ENCODE measurements around the gene VTI1A.
"Not testable (repeated sequence)": the region's sequence is repeated elsewhere in the genome, so short reads cannot be mapped to it uniquely, and the experiment has no call there.

Gene VTI1A

DNA sequence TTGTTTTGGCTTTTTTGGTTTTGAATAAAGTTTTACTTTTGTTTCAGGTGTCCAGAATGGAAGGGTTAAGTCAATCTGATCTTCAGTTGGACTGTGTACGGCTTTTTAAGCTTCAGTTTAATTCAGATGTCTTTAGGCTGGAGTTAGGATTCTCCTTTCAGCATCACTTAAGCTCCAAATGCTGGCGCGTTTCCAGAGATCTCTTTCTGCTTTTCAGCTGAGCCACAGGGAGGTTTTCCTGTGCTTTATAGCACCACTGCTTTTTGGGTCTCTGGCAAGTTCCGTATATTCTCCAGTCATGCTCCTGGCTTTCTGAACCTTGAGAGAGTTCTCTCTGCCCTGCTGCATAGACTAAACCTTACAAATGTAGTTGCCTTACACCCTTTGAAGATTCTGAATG lies 60.0 kb downstream of the VTI1A start:
- no peak for DNase-seq

DNA sequence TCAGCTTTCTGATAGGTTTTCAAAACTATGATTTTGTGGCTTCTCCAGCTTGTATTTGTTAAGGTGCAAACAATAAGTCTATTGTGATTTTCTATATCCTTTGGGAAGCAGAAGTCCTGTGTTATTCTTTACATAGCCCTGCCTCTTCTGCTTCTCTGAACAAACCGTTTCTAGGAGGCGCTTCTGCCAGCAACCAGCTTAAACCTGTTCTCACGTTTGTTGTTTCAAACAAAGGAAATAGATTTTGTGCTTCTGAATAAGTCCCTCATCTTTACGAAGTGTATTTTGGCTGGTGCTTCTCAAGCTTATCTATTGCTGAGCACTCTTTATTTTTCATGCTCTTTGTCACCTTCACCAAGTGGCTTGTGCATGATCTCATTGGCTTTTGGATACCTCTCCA lies 61.0 kb downstream of the VTI1A start:
- DNase-seq, result no peak

DNA sequence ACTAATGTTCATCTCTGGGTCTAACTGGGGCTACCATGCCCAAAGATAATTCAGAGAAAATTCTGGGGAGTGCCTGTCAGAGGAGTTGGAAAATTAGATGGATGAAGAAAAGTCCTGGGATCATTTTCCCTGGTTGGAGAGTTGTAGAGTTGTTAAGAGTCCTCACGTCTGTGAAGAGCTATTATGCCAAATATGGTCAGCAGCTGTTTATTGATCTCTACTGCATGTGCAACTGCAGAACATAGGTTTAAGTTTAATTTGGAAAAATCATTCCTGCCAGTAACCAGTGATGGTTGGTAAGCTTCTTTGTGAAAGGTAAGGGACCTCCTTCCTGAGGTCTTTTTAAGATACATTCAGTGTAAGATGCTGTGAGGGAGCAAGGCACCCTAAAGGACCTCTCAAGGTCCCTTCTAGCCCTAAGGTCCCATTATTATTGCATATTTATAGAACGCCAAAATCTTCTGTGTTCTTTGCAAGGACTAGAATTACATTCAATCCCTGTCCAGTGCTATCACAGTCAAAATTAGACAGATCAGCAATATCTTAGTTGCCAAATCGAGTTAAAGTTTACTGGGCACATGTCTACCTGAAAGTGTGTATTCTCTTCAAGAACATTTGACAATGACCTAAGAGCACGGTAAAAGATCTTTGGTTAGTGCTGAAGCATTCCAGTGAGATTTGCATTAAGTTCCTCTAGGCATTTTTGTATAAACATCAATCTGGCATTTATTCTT lies 62.7 kb downstream of the VTI1A start:
- no peak for DNase-seq

DNA sequence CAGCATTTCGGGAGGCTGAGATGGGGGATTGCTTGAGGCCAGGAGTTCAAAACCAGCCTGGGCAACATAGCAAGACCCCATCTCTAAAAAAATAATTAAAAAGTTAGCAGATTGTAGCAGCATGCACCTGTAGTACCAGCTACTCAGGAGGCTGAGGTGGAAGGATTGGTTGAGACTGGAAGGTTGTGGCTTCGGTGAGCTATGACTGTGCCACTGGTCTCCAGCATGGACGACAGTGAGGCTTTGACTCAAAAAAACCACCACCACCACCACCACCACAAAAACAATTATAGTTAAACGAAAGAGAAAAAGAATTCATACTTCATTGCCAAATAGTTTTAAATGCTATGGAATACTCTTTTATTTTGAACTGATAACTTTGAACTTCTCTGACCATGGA lies 63.4 kb downstream of the VTI1A start:
- no peak for DNase-seq

DNA sequence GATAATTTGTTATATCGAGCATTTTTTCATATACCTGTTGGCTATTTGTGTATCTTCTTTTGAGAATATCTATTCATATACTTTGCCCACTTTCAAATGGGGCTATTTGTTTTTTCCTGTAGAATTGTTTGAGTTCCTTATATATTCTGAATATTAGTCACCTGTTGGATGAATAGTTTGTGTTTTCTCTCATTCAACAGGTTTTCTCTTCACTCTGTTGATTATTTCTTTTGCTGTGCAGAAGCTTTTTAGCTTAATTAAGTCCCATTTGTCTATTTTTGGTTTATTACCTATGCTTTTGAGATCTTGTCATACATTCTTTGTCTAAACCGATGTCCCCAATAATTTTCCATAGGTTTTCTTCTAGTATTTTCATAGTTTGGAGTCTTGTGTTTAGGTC lies 65.3 kb downstream of the VTI1A start:
- no peak for DNase-seq

DNA sequence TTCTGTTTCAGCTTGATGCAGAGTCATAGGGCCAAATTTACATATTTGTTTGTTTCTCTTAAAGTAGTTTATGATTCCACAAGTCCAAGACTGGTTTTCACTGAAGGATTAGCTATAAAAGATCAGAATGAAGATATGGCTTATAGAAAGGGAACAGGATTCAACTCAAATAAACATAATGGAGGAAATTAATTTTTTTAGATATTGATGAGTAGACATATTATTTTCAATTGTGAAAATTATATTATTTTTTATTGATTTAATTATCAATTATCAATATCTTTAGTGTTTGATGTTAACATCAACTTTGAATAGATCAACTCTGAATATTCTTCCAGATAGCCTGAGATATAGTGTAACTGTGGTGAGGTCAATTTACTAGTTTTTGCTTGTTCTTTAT lies 68.1 kb downstream of the VTI1A start:
- DNase-seq, result no peak

DNA sequence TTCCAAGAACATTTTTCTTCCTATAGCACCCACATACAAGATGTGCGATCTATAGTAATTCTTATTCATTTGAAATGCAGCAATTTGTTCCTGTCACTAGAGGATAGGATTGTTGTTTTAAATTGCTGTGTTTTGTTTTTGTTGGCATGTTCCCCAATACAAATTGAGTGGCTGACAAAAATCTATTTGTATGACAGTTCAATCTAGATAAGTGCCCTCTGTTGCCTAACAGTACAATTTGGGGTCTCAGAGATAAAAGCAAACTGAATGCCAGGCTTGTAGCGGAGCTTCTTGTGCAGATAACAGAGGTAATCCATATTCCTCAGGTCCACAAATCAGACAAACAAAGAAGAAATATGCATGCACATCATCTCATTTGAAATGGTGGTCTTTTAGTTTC lies 68.8 kb downstream of the VTI1A start:
- DNase-seq, result no peak

DNA sequence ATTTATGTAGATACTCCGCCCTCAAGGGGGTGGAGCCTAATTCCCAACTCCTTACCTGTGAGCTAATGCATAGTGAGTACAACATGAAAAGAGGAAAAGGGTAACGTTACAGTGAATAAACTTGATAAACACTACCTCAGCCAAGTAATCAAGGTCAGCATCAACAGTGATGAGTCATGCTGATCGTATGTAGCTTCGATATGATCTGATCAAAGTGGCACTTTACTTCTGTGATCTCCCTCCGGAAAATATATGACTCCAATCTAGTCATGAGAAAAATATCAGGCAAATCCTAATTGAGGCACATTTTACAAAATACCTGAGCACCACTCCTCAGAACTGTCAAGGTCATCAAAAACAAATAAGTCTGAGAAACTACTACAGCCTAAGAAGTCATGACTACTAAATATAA lies 70.4 kb downstream of the VTI1A start:
- DNase-seq, result no peak

DNA sequence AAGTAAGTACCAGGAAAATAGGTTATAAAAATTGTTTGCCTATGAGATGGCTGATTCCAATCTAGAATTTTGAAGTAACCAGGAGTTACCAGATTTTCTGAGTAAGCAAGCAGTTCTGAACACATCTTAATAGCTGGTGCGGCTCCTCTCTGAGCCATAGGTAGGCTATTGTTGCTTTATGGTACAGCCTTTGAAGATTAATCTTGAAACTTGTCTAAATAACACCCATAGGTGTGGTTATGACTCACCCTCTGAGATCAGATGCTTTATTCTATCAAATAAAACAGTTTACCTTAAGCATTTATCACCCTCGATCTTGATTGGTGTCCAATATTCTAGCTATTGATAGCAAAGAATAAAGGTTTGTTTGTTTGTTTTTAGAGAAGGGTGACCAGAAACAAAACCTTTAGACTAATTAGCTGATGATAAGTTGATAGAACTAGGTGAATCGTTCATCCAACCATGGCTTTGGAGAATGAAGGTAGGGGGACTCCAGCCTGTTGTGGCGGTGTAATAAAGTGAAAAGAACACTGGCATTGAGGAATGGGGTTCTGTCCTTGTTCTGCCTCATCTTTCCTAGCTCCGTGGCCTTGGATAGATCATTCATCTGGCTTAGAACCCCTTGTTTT lies 72.2 kb downstream of the VTI1A start:
- DNase-seq, result no peak

DNA sequence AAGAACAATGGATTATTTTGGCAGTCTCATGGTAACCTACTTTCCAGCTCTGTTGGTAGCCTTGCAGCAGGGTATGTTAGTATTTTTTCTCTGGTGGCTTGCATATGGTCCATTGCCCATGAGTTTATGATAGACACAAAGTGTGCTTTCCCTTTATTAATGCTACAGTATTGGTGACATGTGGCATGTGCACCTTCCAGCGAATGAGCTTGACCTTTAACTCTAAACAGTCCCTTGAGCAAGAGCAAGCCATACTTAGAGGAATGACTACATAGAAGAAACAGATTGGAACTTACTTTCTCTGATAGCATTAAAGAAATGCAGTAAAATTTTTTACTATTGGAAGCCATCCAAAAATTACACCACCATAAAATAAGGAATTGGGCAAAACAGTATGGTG lies 73.9 kb downstream of the VTI1A start:
- no peak for DNase-seq

DNA sequence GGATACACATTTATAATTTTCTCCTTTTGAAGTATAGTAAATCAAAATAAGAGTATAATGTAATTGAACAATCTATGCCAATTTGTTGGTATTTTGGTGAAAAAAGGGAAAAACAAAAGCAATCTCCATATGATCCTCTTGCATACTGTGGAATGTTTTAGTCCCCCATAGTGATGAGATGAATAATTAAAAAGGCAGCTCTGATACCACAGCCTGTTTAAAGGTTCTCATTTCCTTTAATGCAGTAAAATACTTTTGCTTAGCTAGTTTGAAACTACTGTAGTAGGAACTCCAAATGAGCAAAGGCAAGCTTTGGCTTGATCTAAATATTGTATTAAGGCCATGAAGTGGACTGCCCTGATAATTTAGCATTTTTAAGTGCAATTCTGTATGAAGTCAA lies 77.6 kb downstream of the VTI1A start:
- DNase-seq, result no peak

DNA sequence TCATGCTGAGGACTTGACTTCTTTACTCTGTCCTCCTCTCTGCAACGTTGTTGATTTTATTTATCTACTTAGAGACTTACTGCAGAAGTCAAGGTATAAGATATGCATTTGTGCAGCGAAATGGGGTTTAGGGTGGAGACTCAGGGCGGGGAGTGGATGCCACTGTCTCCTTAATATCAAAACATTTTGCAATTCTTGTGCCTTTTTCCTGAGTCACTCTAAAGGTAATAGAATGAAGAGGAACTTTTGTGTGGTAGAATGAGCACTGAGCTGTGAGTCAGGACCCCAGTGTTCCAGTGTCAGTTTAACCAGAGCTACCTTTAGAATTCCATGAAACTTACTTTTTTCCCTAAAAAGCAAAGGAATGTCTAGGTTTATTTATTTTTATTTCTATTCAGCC lies 78.2 kb downstream of the VTI1A start:
- DNase-seq, result no peak

DNA sequence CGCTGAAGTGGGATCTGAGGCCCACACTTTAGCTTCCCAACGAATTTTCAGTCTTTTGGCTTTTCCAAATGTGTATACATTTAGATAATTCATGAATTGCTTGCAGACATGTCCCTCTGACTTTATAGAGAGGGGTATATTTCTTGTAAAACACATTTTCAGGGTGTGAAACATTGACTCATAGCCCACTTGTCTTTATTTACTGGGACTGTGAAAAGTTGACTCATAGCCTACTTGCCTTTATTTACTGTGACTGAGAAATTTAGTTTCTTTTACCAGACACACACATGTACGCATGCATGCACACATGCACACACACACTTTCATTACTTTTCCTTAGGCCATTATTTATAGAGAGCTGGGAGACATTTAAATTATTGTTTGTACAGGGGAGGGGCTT lies 79.1 kb downstream of the VTI1A start:
- DNase-seq, result no peak

DNA sequence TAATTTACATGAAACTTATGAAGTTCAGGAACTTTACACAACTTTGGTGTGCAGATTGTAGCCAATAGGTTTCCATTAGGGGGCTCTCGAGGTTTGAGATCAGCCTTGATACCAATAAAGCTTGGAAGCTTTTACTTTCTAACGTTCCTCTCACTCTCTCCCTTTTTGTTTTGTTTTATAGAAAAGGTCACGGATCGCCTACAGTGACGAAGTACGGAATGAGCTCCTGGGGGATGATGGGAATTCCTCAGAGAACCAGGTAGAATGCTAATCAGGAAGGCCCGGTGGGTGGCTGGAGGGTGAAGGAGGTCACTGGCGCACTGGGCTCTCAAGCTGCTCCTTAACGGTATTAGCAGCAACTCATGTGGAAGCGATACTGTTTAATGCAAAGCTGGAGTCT lies 79.9 kb downstream of the VTI1A start:
- DNase-seq, result no peak

DNA sequence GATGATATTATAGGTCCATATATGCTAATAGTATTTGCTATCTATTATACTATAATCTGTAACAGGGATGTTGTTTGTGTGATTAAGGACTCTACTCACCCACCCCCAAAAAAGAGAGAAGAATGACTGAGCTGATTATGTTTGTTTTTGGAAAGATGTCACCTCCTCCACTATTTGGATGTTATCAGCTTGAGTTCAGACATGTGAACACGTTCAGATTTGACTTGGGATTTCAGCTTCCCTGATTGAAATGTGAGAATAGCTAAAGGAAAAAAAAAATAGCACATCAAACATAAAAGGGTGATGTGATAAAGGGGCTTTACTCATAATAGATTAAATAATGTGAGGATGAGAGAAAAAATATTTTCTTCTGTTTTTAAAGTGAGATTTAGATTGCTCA lies 81.2 kb downstream of the VTI1A start:
- no peak for DNase-seq

DNA sequence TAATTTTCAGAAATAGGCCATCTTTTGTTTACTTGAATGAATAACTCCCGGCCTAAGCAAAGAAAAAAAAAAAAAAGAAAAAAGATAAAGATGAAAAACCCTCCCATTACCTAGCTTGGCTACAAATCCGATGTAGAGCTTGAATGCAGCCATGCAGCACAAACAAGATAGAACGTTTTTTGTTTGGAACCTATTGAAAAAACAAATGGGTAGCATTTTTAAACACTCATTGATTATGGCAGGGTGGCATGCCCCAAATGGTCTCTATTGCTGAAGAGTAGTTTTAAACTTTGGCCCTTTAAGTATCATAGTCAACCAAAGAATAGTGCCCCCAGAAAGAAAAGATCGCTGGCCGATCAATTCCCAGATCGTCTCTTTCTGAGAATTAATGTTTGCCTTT lies 84.4 kb downstream of the VTI1A start:
- no peak for DNase-seq

DNA sequence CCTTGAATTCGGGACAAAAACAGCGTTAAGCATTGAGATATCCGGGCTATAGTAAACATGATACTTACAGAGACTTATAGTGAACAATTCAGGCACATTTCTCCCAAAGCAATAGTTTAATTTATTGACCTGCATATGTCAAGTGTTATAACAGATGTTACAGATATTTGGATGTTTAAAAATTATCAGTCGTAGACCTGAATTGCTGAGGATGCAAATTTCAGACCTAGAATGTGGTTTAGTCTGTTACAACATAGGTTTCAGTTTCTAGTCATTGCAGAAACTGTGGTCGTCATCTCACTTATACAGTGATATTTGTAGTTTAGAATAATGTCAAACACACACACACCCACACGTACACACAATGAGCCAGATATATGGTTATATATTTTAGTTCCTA lies 85.2 kb downstream of the VTI1A start:
- no peak for DNase-seq

DNA sequence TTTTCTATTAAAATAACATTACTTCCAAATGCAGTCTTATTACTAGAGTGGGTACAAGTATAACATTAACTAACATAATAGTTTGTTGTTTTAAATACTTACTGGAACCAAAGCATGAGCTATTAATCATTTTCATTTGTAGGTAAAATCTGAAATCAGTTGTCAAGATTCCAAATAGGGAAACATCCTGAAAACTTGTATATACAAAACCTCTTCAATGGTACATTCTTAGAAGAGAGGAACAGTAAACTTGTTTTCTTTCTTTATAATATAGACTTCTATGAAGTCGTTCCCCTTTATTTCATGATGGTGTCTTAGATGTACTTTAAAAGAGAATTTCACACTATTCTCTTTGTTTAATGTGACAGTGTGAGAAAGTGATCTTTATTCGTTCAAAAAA lies 85.9 kb downstream of the VTI1A start:
- DNase-seq, result no peak

DNA sequence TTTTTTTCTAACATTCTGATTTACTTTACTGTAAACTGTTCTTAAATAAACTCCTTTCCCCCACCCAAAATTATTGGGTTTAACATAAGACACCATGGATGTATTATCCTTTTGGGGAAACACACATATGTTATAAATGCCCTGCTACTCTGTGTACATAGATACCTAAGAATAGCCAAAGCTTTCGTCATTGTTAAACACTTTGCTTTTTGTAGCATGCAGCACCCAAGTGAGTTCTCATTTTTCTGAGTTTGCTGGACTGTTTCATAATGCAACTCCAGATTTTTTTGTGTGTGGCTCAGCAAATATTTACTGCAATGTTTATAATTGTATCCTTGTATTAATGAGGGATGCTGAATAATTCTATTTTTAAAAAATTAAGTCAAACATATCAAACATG lies 86.9 kb downstream of the VTI1A start:
- no peak for DNase-seq

DNA sequence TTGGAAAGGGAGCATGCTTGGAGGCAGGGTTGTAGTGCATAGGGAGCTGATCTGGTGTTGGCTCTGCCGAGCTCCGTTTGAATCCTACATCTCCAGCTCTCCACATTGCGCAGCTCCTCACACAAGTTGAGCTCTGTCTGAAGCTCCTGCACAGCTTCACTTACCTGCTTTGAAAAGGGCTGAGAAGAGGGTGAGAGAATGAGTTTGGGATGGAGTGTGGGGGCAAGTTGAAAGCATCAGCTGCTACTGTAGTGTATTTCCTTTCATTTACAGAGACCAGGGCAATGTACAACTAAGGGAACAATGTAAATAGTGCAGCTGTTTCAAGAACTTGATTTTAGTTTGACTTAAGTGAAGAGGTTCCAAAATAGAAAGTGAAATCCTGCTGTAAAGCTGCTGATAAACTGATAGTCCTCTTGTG lies 88.5 kb downstream of the VTI1A start:
- DNase-seq, result no peak

DNA sequence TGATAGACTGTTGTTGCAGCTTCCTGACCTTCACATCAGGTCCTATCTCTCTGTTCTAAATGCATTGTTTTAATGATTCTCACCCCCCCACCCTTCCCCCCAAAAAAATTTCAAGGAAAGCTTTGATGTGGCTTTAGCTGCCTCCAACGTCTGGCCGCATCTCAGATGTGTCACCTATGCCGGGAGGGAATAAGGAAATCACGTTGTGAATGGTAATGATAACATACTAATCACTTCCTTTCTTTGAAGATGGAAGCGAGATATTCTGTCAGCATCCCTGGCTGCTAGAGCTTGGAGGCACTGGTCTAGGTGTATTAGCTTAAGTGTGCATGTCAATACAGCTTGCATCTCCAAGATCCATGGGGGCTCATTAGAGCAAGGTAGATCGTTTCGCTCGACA lies 89.6 kb downstream of the VTI1A start:
- no peak for DNase-seq

DNA sequence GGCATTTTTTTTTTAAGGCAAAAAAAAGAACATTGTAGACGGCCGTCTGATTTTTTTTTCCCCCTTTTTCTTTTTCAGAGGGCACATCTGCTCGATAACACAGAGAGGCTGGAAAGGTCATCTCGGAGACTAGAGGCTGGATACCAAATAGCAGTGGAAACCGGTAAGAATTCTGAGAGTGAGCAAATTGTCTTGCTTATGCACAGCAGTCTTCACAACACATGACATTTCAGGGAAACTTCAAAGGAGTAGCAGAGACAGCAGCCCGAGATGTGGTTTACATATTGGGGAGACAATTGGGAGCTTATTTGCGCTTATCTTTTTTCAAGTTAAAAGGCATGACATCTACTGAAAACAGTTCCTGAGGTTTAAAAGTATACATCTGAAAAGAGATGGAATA lies 91.2 kb downstream of the VTI1A start:
- DNase-seq, result no peak

DNA sequence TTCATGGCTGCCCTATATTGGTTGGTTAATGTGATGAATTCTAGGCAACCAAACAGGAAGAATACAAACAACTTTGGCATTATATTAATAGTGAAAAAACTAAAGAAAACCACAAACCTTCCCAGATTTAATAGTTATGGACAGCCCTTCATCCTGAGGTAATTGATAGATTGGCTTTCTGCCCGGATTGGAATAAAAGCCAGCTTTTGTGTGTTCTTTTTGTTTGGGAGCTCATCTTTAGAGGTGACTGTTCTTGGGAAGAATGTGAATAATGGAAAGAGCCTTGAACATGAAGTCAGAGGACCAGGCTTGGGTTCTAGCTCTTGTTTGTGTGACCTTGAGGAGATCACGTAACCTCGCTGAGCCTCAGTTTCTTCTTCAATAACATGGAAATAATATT lies 92.3 kb downstream of the VTI1A start:
- no peak for DNase-seq

DNA sequence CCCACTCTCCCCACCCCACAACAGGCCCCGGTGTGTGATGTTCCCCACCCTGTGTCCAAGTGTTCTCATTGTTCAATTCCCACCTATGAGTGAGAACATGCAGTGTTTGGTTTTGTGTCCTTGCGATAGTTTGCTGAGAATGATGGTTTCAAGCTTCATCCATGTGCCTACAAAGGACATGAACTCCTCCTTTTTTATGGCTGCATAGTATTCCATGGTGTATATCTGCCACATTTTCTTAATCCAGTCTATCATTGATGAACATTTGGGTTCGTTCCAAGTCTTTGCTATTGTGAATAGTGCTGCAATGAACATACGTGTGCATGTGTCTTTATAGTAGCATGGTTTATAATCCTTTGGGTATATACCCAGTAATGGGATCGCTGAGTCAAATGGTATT lies 95.8 kb downstream of the VTI1A start:
- not testable (repeated sequence) for DNase-seq
